GM23338 (cell line): ENCODE measurements around the gene LIF. TPM values are rescaled to one million over a fixed set of nuclear protein-coding genes. Genes with fewer than 3 reads are reported as not detected.

Source experiments
- ATAC-seq: fragments of 200-7000 bp; cut with Tn5 transposase; 3 replicates; pipeline ENCODE4 v1.9.1; 2020
- DNase-seq: peaks from one replicate; pipeline ENCODE4 v3.0.0-alpha.2; 2015; ENCODE audit warnings: low spot score
- H2AFZ ChIP-seq: fragments of 200-600 bp; sonication (generic); 2 replicates; pipeline ENCODE4 v1.8.0; 2016; ENCODE audit warnings: antibody characterized with exemption, mild to moderate bottlenecking, moderate library complexity
- H3F3A ChIP-seq: fragments of 200-600 bp; sonication (generic); replicated peaks from 2 replicates; pipeline ENCODE4 v1.8.0; 2017; ENCODE audit warnings: antibody characterized with exemption, mixed run types, low read depth
- H3K27ac ChIP-seq: fragments of 200-600 bp; sonication (generic); 2 replicates; pipeline ENCODE4 v1.6.1; 2016; ENCODE audit warnings: low read depth
- H3K27me3 ChIP-seq: fragments of 200-600 bp; sonication (generic); 2 replicates; pipeline ENCODE4 v1.8.0; 2016; ENCODE audit warnings: mild to moderate bottlenecking, mixed run types, moderate library complexity; ENCODE audit not compliant: insufficient read depth
- H3K36me3 ChIP-seq: fragments of 200-600 bp; sonication (generic); 2 replicates; pipeline ENCODE4 v1.8.0; 2016; ENCODE audit warnings: mild to moderate bottlenecking; ENCODE audit not compliant: insufficient read depth
- H3K4me1 ChIP-seq: fragments of 200-600 bp; sonication (generic); 2 replicates; pipeline ENCODE4 v1.8.0; 2016; ENCODE audit warnings: mild to moderate bottlenecking, moderate library complexity; ENCODE audit not compliant: insufficient read depth
- H3K4me2 ChIP-seq: fragments of 200-600 bp; sonication (generic); 2 replicates; pipeline ENCODE4 v1.7.1; 2017; ENCODE audit warnings: mixed run types
- H3K4me3 ChIP-seq: fragments of 200-600 bp; sonication (generic); 2 replicates; pipeline ENCODE4 v1.6.1; 2016; ENCODE audit warnings: mixed run types
- H3K79me2 ChIP-seq: fragments of 200-600 bp; sonication (generic); replicated peaks from 2 replicates; pipeline ENCODE4 v1.8.0; 2017; ENCODE audit warnings: mild to moderate bottlenecking; ENCODE audit not compliant: insufficient read depth
- H3K9me2 ChIP-seq: fragments of 200-600 bp; sonication (generic); 2 replicates; pipeline ENCODE4 v1.8.0; 2017; ENCODE audit not compliant: insufficient read depth
- H4K20me1 ChIP-seq: fragments of 200-600 bp; sonication (generic); replicated peaks from 2 replicates; pipeline ENCODE4 v1.8.0; 2017; ENCODE audit warnings: mild to moderate bottlenecking; ENCODE audit not compliant: insufficient read depth
- H3K27ac Mint-ChIP-seq: 2 replicates; pipeline ENCODE4 v1.8.0; 2020; ENCODE audit warnings: inconsistent platforms, mild to moderate bottlenecking, moderate library complexity, mixed read lengths
- H3K27me3 Mint-ChIP-seq: 3 replicates; pipeline ENCODE4 v1.8.0; 2022; ENCODE audit warnings: low read depth, mild to moderate bottlenecking, moderate library complexity, mixed read lengths, inconsistent platforms; ENCODE audit not compliant: insufficient read depth, poor library complexity
- H3K36me3 Mint-ChIP-seq: 3 replicates; pipeline ENCODE4 v1.8.0; 2021; ENCODE audit warnings: low read depth, mild to moderate bottlenecking, inconsistent platforms, moderate library complexity, mixed read lengths
- H3K4me1 Mint-ChIP-seq: 3 replicates; pipeline ENCODE4 v1.8.0; 2020; ENCODE audit warnings: mild to moderate bottlenecking, inconsistent platforms, mixed read lengths
- H3K4me3 Mint-ChIP-seq: 3 replicates; pipeline ENCODE4 v1.8.0; 2021; ENCODE audit warnings: moderate library complexity, mild to moderate bottlenecking, inconsistent platforms, mixed read lengths
- H3K9me3 Mint-ChIP-seq: 3 replicates; pipeline ENCODE4 v1.8.0; 2020; ENCODE audit warnings: moderate library complexity, mild to moderate bottlenecking, inconsistent platforms, mixed read lengths
- ETS1 ChIP-seq: IDR thresholded peaks from 2 replicates; pipeline ENCODE4 v1.6.1; 2016; ENCODE audit warnings: antibody characterized with exemption
- EZH2 ChIP-seq: fragments of 200-600 bp; sonication (generic); IDR thresholded peaks from one replicate; pipeline ENCODE4 v1.8.0; 2017; ENCODE audit warnings: antibody characterized with exemption, mild to moderate bottlenecking, low read depth; ENCODE audit not compliant: unreplicated experiment
- EZH2phosphoT487 ChIP-seq: fragments of 200-600 bp; sonication (generic); IDR thresholded peaks from one replicate; pipeline ENCODE4 v1.8.1; 2018; ENCODE audit warnings: antibody characterized with exemption; ENCODE audit not compliant: unreplicated experiment
- JUNB ChIP-seq: IDR thresholded peaks from one replicate; pipeline ENCODE4 v1.6.1; 2016; ENCODE audit warnings: antibody characterized with exemption; ENCODE audit not compliant: unreplicated experiment
- NANOG ChIP-seq: IDR thresholded peaks from 2 replicates; pipeline ENCODE4 v1.6.1; 2016; ENCODE audit warnings: antibody characterized with exemption, borderline replicate concordance
- STAT1 ChIP-seq: IDR thresholded peaks from one replicate; pipeline ENCODE4 v1.6.1; 2016; ENCODE audit warnings: antibody characterized with exemption; ENCODE audit not compliant: unreplicated experiment
- ZNF114 ChIP-seq: fragments of 250-450 bp; sonication (Bioruptor Pico); IDR thresholded peaks from 2 replicates; pipeline ENCODE4 v1.5.0; 2020; ENCODE audit warnings: mild to moderate bottlenecking, moderate library complexity
- ZNF331 ChIP-seq: fragments of 250-450 bp; sonication (Bioruptor Pico); IDR thresholded peaks from 2 replicates; pipeline ENCODE4 v1.5.0; 2020; ENCODE audit warnings: low read depth, mild to moderate bottlenecking, moderate library complexity
- ZNF462 ChIP-seq: fragments of 250-450 bp; sonication (Bioruptor Pico); IDR thresholded peaks from 2 replicates; pipeline ENCODE4 v1.5.0; 2020; ENCODE audit warnings: mild to moderate bottlenecking, moderate library complexity
- polyA plus RNA-seq: library from polyadenylated mRNA; unstranded; fragments of >200 nt; fragmentation: Nextera tagmentation; extraction: Ambion mirVana; gene quantifications from 2 replicates; pipeline ENCODE4 v1.2.1, GENCODE V29; 2016
- total RNA-seq: library from RNA; depleted of rRNA; stranded (reverse); fragments of >200 nt; shearing (Covaris generic); gene quantifications from 2 replicates; pipeline ENCODE4 v1.2.3, GENCODE V29; 2014

LIF gene
- total and polyA plus RNA-seq, 2 experiments from 2014 or later = 1.8 to 3.6 TPM

GRCh38 chr22:30202531-30203006, 44.0 kb downstream of the LIF start (continued):
- TF ChIP-seq ZNF462 (CRISPR knock-in tag) (no peak), NANOG (no peak), ZNF331 (no peak)

- H4K20me1 ChIP-seq = no peaks in the 10 kb centered on the region
- Mint-ChIP-seq H3K4me1 (peaks cover 15% of the 10 kb centered on the region), H3K4me3 (no peak overlapping the region), H3K27me3 (peaks cover 3% of the 10 kb centered on the region), H3K27ac (no peak overlapping the region), H3K9me3 (peaks cover 7% of the 10 kb centered on the region; the same call in 1 of the 3 replicates), H3K36me3 (peaks cover 4% of the 10 kb centered on the region; the same call in 2 of the 3 replicates)
- H3F3A ChIP-seq = 0 out of 2 replicates have a peak, but pooled peaks cover 4% of the 10 kb centered on the region
- no peak for DNase-seq
- H3K9me2 ChIP-seq = 0 out of 2 replicates have a peak, but pooled peaks cover 5% of the 10 kb centered on the region
- H2AFZ ChIP-seq = no peak overlapping the region
- ATAC-seq = no peak
- H3K27ac ChIP-seq = no peak overlapping the region
- H3K4me1 ChIP-seq = peaks cover 7% of the 10 kb centered on the region
- H3K36me3 ChIP-seq = no peaks in the 10 kb centered on the region
- H3K27me3 ChIP-seq = no peaks in the 10 kb centered on the region
- no peaks in the 10 kb centered on the region for H3K79me2 ChIP-seq
- H3K4me3 ChIP-seq = no peak overlapping the region
- H3K4me2 ChIP-seq = no peak overlapping the region
- TF ChIP-seq ZNF462 (CRISPR knock-in tag) (no peak), ZNF331 (no peak), STAT1 (no peak), NANOG (no peak), EZH2phosphoT487 (no peak), EZH2 (no peak), ZNF114 (CRISPR knock-in tag) (no peak), ETS1 (no peak), JUNB (no peak)
Observed at GRCh38 chr22:30201945-30202344, 44.6 kb downstream of the LIF start.
